ENCODE results near the gene CARD11.

CARD11 gene

DNA sequence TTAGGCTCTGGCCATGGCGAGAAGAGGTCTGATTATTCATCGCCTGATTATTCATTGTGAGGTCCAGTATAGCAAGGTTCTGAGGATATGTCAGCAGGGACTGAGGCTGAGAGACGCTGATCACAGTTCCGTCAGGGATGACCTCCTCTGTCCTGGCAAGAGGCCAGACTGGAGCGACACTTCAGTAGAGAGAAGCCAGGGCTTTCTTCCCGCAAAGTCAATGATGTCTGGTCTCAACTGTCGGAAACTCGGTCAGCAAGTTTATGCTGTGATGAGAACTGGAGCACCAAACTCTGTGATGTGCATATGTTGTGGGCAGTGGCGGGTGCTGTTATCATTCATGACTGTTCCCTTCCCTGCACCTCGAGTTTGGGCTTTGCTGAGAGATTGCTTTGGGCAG lies 170.5 kb downstream of the CARD11 start:
- Mint-ChIP-seq H3K27ac (no peak overlapping the region), H3K36me3 (ENCODE audit: insufficient read depth) (no peaks in the 10 kb centered on the region), H3K27me3 (no peaks in the 10 kb centered on the region), H3K4me3 (no peak overlapping the region), H3K4me1 (ENCODE audit: low read depth in 2 of 2) (peaks cover 10 to 12% of the 10 kb centered on the region in 2 donors), H3K9me3 (no peaks in the 10 kb centered on the region)
- DNase-seq (no peak), ATAC-seq (replicated peaks) (no peak)

DNA sequence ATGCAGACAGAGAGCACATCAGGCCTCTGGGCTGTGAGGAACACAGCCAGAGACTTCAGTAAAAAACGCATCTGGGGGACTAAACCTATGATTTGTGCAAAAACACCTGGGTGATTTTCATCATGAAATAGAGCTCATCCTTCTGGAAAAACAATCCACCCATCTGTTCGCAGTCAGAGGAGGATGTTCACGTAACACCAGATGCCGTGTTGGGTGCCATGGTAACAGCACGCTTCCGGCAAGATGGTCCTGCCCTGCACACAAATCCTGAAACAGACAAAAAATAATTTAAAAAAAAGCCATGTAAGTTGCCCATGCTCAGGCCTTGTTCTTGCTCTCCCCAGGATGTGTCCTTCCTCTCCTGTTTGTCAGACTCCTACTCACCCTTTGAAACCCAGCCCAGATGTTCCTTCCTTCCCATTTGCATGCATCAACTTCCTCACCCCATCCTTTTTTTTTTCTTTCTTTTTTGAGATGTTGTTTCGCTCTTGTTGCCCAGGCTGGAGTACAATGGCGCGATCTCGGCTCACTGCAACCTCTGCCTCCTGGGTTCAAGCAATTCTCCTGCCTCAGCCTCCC lies 171.3 kb downstream of the CARD11 start:
- peaks cover 10 to 12% of the 10 kb centered on the region in 2 donors for H3K4me1 Mint-ChIP-seq (ENCODE audit: low read depth in 2 of 2)
- H3K27ac Mint-ChIP-seq, result no peak overlapping the region
- H3K9me3 Mint-ChIP-seq, result no peaks in the 10 kb centered on the region
- ATAC-seq (replicated peaks) (no peak), DNase-seq (no peak)
- H3K4me3 Mint-ChIP-seq, result no peak overlapping the region
- H3K36me3 Mint-ChIP-seq (ENCODE audit: insufficient read depth), result no peaks in the 10 kb centered on the region
- H3K27me3 Mint-ChIP-seq, result no peaks in the 10 kb centered on the region

DNA sequence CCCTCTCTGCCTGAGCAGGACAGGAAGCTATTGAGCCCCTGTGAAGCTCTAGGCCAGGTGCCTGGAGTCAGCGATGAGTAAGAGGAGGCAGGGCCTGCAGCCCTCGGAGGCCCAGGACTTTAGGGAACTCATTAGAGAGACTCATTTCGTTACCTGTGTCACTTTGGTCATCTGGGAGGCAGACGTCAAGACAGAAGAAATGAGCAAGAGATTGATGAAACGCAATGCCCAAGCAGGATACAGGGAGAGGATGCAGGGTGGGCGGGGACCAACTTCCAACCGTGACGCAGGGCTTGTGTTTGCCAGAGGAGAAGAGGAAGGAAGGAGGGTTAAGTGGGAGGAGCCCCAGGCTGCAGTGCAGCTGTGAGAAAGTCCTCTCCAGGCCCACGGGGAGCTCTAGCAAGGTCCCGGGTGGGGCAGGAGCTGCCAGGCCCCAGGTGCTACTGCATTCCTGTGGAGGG lies 173.2 kb downstream of the CARD11 start:
- no peaks in the 10 kb centered on the region for H3K9me3 Mint-ChIP-seq
- peak overlapping the region; percentile 3 to 5 for H3K4me3 Mint-ChIP-seq
- H3K27ac Mint-ChIP-seq, result peak overlapping the region in 1 of 2 donors; percentile 52
- H3K4me1 Mint-ChIP-seq (ENCODE audit: low read depth in 2 of 2), result peaks cover 10 to 12% of the 10 kb centered on the region in 2 donors
- no peaks in the 10 kb centered on the region for H3K27me3 Mint-ChIP-seq
- DNase-seq (peak in 1 of 3 experiments; percentile 15), ATAC-seq (replicated peaks) (peak; percentile 66)
- peaks cover 6% of the 10 kb centered on the region for H3K36me3 Mint-ChIP-seq (ENCODE audit: insufficient read depth)

DNA sequence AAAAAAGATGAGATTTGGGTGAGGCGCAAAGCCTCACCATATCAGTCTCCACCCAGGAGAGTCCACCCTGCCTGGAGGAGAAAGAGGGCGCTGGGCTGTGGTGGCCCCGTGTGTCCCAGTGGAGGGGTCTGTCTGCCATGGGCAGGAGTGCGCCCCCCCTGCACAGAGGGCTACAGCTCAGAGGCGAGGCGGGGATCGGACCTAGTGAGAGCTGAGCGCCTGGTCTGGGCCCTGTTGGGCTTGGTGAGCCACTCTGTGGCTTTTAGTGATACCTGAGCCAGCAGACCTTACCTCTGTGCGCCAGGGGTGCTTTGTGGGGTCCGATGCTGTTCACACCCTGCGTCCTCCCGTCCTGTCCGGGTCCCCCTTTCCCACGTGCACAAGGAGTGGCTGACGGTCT lies 173.7 kb downstream of the CARD11 start:
- H3K36me3 Mint-ChIP-seq (ENCODE audit: insufficient read depth), result peaks cover 8% of the 10 kb centered on the region
- no peak for ATAC-seq (replicated peaks)
- peaks cover 11 to 12% of the 10 kb centered on the region in 2 donors for H3K4me1 Mint-ChIP-seq (ENCODE audit: low read depth in 2 of 2)
- DNase-seq, result no peak
- no peaks in the 10 kb centered on the region for H3K27me3 Mint-ChIP-seq
- H3K27ac Mint-ChIP-seq, result peak overlapping the region; percentile 52 to 64
- H3K9me3 Mint-ChIP-seq, result no peaks in the 10 kb centered on the region
- H3K4me3 Mint-ChIP-seq, result peak overlapping the region in 1 of 2 donors; percentile 33

DNA sequence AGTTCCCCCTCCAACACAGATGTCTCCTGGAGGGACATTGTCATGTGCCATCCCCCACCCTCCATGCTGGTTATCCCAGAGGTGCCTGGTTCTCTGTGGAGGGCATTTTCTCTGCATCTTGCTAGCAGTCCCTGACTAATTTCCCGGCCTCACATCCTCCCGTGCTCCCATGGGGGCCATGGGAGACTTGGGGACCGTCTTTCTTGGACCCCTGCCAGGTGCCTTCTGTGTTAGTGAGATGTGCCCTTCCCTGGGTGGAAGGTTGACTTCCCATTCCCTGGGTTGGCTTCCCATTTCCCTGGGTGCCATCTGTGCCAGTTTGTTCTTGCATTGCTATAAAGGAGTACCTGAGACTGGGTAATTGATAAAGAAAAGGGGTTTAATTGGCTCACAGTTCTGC lies 177.1 kb downstream of the CARD11 start:
- Mint-ChIP-seq H3K4me1 (ENCODE audit: low read depth in 2 of 2) (peaks cover 14 to 32% of the 10 kb centered on the region in 2 donors), H3K4me3 (no peak overlapping the region), H3K27me3 (no peaks in the 10 kb centered on the region), H3K36me3 (ENCODE audit: insufficient read depth) (peaks cover 23% of the 10 kb centered on the region), H3K9me3 (no peaks in the 10 kb centered on the region), H3K27ac (no peak overlapping the region)
- DNase-seq (no peak), ATAC-seq (replicated peaks) (no peak)

DNA sequence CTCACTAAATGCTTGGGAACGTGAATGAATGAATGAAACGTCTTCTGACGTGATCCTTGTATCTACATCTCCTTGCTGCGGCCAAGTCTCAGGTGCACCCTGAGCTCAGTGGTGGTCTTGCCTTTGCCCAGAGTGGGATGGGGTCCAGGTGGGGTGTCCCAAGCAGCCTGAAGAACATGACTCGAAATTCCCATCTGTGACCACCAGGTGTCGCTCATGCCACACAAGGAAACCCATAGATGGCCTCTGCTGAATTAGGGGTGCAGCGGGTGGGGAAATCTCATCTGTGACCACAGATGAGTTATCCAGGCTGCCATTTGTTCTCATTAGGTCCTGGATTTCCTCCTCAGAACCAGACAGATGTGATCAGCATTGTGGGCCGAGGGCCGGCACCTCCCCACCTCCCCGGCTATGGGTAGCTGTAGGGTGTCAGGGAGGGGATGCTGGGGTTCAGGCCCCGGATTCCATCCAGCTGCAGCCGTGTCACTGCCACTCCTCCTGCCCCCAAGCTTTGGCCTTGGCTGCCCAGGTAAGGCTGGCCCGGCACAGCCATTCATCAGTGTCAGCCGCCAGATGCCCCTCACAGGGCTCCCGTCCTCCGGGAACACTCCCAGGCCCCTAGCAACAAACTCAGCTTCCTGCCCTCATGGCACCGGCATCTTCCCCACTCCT lies 178.5 kb downstream of the CARD11 start:
- Mint-ChIP-seq H3K9me3 (no peaks in the 10 kb centered on the region), H3K4me1 (ENCODE audit: low read depth in 2 of 2) (peaks cover 10 to 26% of the 10 kb centered on the region in 2 donors), H3K27ac (peak overlapping the region; percentile 7 to 8), H3K27me3 (no peaks in the 10 kb centered on the region), H3K4me3 (peak overlapping the region; percentile 30 to 62), H3K36me3 (ENCODE audit: insufficient read depth) (peaks cover 23% of the 10 kb centered on the region)
- peak; percentile 70 to 76 (median 70) for DNase-seq
- no peak for ATAC-seq (replicated peaks)

DNA sequence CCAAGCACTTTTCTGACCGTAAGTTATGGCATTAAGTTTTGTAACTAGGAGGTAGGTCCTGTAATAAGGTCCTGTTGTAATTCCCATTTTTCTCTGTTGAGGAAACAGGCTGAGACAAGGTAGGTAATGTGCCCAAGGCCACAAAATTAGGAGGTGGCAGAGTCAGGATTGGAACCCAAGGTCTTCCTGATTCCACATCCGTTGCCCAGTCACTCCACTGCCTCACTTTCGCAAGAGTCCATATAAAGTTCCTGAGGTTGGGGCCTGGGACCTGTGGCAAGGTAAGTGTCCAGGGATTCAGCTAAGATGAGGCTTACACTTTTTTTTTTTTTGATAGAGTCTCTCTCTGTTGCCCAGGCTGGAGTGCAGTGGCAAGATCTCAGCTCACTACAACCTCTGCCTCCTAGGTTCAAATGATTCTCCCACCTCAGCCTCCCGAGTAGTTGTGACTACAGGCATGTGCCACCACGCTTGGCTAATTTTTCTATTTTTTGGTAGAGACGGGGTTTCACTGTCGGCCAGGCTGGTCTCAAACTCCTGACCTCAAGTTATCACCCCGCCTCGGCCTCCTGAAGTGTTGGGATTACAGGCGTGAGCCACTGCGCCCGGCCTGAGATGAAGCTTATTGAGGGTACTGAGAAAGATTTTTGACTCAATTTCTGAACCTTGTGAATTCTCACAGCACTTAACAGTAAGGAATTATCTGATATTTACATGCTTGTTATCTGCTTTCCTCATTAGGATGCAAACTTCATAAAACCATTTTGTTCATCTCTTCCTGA lies 179.3 kb downstream of the CARD11 start:
- DNase-seq, result no peak
- Mint-ChIP-seq H3K4me3 (peak overlapping the region; percentile 75 to 77), H3K9me3 (no peaks in the 10 kb centered on the region), H3K27me3 (no peaks in the 10 kb centered on the region), H3K36me3 (ENCODE audit: insufficient read depth) (peaks cover 23% of the 10 kb centered on the region), H3K27ac (peak overlapping the region; percentile 89), H3K4me1 (ENCODE audit: low read depth in 2 of 2) (peaks cover 10 to 24% of the 10 kb centered on the region in 2 donors)
- ATAC-seq (replicated peaks), result no peak

DNA sequence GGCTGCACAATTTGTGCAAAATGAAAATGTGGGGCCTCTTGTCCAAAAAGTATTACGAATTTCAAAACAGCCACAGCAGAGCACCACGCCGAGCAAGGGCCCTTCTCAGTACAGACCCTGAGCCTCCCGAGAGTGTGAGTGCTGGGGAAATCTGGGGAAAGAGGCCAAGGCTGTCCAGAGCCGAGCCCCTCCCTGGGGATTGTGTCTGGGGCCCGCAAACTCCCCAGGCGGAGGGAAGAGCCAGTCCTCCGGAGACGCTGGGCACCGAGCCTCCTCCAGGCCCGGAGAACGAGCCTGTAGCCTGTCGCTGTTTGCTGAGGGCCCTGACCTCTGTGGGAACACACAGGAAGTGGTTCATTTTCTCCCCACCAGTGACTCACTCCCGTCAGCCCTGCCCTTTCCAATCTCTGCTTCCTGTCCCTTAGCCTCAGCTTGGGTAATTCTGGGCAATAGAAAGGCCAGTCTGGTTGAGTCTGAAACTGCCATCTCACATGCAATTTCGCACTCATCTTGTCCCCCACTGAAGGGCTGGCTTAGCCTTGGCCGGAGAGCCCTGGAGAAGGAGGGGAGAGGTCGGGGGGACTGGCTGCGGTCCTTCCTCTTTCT lies 180.1 kb downstream of the CARD11 start:
- Mint-ChIP-seq H3K9me3 (no peaks in the 10 kb centered on the region), H3K36me3 (ENCODE audit: insufficient read depth) (peaks cover 23% of the 10 kb centered on the region), H3K4me1 (ENCODE audit: low read depth in 2 of 2) (peaks cover 10 to 24% of the 10 kb centered on the region in 2 donors), H3K27me3 (no peaks in the 10 kb centered on the region), H3K27ac (peak overlapping the region; percentile 89), H3K4me3 (peak overlapping the region; percentile 75 to 77)
- ATAC-seq (replicated peaks) (peak; percentile 90), DNase-seq (peak; percentile 60 to 66 (median 63))

DNA sequence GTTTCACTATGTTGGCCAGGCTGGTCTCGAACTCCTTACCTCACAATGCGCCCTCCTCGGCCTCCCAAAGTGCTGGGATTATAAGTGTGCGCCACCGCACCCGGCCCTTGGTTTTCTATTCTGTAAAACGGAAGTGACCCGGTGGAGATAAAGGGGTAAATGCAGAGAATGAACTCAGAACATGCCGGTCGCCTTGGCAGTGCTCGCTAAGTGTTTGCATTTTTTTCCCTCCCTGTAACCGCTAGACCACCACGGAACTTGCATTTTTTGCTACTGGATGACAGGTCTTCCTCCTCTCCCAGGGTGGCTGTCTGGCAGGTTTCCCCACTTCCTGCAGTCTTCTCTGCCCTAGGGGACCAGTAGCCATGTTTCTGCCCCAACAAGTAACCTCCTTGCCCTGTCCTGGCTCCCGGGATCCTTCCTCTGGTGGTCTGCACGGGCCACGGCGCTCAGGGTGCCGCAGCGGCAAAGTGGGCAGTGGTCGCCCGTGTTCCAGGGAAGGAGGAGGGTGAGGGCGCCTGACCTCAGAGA lies 180.8 kb downstream of the CARD11 start:
- Mint-ChIP-seq H3K4me1 (ENCODE audit: low read depth in 2 of 2) (peaks cover 10 to 24% of the 10 kb centered on the region in 2 donors), H3K27me3 (no peaks in the 10 kb centered on the region), H3K4me3 (peak overlapping the region; percentile 75 to 77), H3K9me3 (no peaks in the 10 kb centered on the region), H3K36me3 (ENCODE audit: insufficient read depth) (peaks cover 23% of the 10 kb centered on the region), H3K27ac (peak overlapping the region; percentile 89)
- ATAC-seq (replicated peaks), result peak; percentile 62
- peak in 2 of 3 experiments; percentile 42 to 43 for DNase-seq

DNA sequence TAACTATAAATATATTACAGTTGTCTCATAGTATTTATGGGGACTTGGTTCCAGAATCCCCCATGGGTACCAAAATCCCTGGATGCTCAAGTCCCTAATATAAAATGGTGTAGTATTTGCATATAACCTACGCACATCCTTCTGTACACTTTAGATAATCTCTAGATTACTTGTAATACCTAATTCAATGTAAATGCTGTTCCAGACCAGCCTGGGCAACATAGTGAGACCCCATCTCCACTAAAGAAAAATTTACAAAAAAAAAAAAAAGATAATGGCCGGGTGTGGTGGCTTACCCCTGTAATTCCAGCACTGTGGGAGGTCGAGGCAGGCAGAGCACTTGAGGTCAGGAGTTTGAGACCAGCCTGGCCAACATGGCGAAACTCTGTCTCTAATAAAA lies 182.2 kb downstream of the CARD11 start:
- ATAC-seq (replicated peaks) (no peak), DNase-seq (no peak)
- Mint-ChIP-seq H3K27me3 (no peaks in the 10 kb centered on the region), H3K9me3 (no peaks in the 10 kb centered on the region), H3K4me3 (no peak overlapping the region), H3K36me3 (ENCODE audit: insufficient read depth) (peaks cover 20% of the 10 kb centered on the region), H3K4me1 (ENCODE audit: low read depth in 2 of 2) (peaks cover 10 to 24% of the 10 kb centered on the region in 2 donors), H3K27ac (no peak overlapping the region)

DNA sequence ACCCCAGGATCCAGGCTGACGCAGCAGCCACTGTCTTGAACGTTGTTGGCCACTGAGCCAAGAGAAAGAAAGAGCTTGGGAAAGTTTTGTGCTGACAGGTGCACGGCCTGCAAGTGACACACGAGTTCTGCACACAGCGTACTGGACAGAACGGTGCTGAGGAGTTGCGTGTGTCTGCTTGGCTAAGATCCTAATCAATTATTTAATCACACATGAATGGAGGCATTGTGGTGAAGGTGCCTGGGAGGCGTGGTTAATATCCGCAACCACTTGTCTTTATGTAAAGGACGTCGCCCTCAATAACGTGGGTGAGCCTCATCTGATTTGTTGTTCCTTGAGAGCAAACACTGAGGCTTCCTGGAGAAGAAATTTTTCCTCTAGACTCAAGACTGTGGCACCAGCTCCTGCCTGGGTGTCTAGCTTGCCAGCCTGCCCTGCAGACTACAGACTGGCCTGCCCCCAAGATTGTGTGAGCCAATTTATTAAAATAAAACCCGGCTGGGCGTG lies 183.0 kb downstream of the CARD11 start:
- H3K4me3 Mint-ChIP-seq, result no peak overlapping the region
- H3K27ac Mint-ChIP-seq, result peak overlapping the region in 1 of 2 donors; percentile 16
- peaks cover 17% of the 10 kb centered on the region for H3K36me3 Mint-ChIP-seq (ENCODE audit: insufficient read depth)
- DNase-seq (no peak), ATAC-seq (replicated peaks) (no peak)
- H3K27me3 Mint-ChIP-seq, result no peaks in the 10 kb centered on the region
- H3K4me1 Mint-ChIP-seq (ENCODE audit: low read depth in 2 of 2), result peaks cover 10 to 24% of the 10 kb centered on the region in 2 donors
- no peaks in the 10 kb centered on the region for H3K9me3 Mint-ChIP-seq

DNA sequence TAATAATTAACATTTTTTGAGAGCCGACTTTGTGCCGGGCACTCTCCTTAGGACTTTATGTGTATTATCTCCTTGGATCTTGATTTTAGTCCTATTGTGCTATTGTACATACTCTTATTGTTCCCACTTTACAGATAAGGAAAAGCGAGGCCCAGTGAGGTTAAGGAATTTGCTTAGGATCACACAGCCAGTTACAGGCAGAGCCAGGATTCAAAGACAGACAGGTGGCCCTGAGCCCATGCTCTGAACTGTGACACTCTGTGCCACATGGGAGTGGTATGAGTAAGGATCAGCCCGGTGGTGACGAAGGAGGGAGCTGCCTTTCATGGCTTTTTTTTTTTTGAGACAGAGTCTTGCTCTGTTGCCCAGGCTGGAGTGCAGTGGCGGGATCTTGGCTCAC lies 183.7 kb downstream of the CARD11 start:
- ATAC-seq (replicated peaks), result no peak

DNA sequence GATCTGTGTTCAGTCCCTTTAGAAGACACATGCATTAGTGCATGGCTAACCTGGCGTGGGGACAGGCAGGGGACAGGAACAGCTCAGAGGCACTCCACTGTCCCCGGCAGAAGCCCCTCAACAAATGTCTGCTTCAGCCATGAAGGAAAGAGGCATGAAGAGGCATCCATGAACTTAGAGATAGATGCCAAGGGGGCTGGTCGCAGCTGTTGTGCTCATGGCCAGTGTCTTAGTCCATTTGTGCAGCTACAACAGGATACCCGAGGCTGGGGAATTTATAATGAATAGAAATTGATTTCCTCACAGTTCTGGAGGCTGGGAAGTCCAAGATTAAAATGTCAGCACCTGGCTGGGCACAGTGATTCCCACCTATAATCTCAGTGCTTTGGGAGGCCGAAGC lies 185.0 kb downstream of the CARD11 start:
- no peak for ATAC-seq (replicated peaks)
- H3K36me3 Mint-ChIP-seq (ENCODE audit: insufficient read depth), result peaks cover 15% of the 10 kb centered on the region
- no peaks in the 10 kb centered on the region for H3K9me3 Mint-ChIP-seq
- no peaks in the 10 kb centered on the region for H3K27me3 Mint-ChIP-seq
- no peak overlapping the region for H3K27ac Mint-ChIP-seq
- no peak for DNase-seq
- H3K4me1 Mint-ChIP-seq (ENCODE audit: low read depth in 2 of 2), result peaks cover 3 to 16% of the 10 kb centered on the region in 2 donors
- H3K4me3 Mint-ChIP-seq, result no peak overlapping the region

More for the DNA sequence above, 183.7 kb downstream of the CARD11 start:
- peaks cover 9 to 23% of the 10 kb centered on the region in 2 donors for H3K4me1 Mint-ChIP-seq (ENCODE audit: low read depth in 2 of 2)
- H3K4me3 Mint-ChIP-seq, result no peak overlapping the region
- no peak for DNase-seq
- H3K9me3 Mint-ChIP-seq, result no peaks in the 10 kb centered on the region
- peak overlapping the region in 1 of 2 donors; percentile 16 for H3K27ac Mint-ChIP-seq
- H3K36me3 Mint-ChIP-seq (ENCODE audit: insufficient read depth), result peaks cover 14% of the 10 kb centered on the region
- H3K27me3 Mint-ChIP-seq, result no peaks in the 10 kb centered on the region

All from effector memory CD8-positive, alpha-beta T cell (primary cell).